ENCODE measurements around the gene HEY2. TPM values are rescaled to one million over a fixed set of nuclear protein-coding genes. Genes with fewer than 3 reads are reported as not detected.

Gene HEY2
- total and polyA plus RNA-seq, 2 of the 8 experiments (the other 6 are each of a cell fraction or from before 2014, with no cell fraction given) = 9.1 to 16.2 TPM

- TF ChIP-seq POLR2AphosphoS5 (IDR thresholded peaks at IDR 0.05; ENCODE audit: low read depth, low read length) = no peak
Observed at GRCh38 chr6:125739364-125739763, 10.1 kb upstream of the HEY2 start (continued).

All from H1 (cell line).